Urothelium cell line (cell line): ENCODE data around the gene AHCYL2.
A peak's percentile ranks its signal among the peaks of the same experiment; 100 is the strongest.
"Not testable (repeated sequence)": the region's sequence is repeated elsewhere in the genome, so short reads cannot be mapped to it uniquely, and the experiment has no call there.

Experiments used
- DNase-seq: peaks from one replicate; pipeline ENCODE4 v3.0.0; 2011; ENCODE audit warnings: low spot score, mixed read lengths
- FAIRE-seq: peaks from 2 replicates; lab custom pipeline; 2011; peaks lifted over from hg19 to GRCh38; lab: Jason Lieb, UNC

AHCYL2 gene

GRCh38 chr7:129208667-129209066 is 16.2 kb upstream of the AHCYL2 start:
- DNase-seq: no peak
- FAIRE-seq: no peak

- FAIRE-seq (no peak), DNase-seq (no peak)
These were observed 15.5 kb upstream of the AHCYL2 start for GRCh38 chr7:129209067-129209926.

- DNase-seq (peak; percentile 70), FAIRE-seq (no peak)
These were observed 14.4 kb upstream of the AHCYL2 start for GRCh38 chr7:129210256-129210988.

GRCh38 chr7:129210989-129211312 is 13.9 kb upstream of the AHCYL2 start:
- DNase-seq (no peak), FAIRE-seq (no peak)

GRCh38 chr7:129212126-129212525 is 12.7 kb upstream of the AHCYL2 start:
- DNase-seq: no peak
- FAIRE-seq: no peak

- FAIRE-seq (no peak), DNase-seq (no peak)
These were observed 12.2 kb upstream of the AHCYL2 start for GRCh38 chr7:129212596-129212995.

- FAIRE-seq: no peak
- DNase-seq: no peak
These were observed 11.0 kb upstream of the AHCYL2 start for GRCh38 chr7:129213828-129214227.

GRCh38 chr7:129215691-129216090 is 9.1 kb upstream of the AHCYL2 start:
- not testable (repeated sequence) for FAIRE-seq, DNase-seq

GRCh38 chr7:129216101-129216715 is 8.6 kb upstream of the AHCYL2 start:
- FAIRE-seq, DNase-seq: not testable (repeated sequence)

- DNase-seq, FAIRE-seq: not testable (repeated sequence)
These were observed 7.9 kb upstream of the AHCYL2 start for GRCh38 chr7:129216821-129217416.

- FAIRE-seq: no peak
These were observed 6.2 kb upstream of the AHCYL2 start for GRCh38 chr7:129218514-129219062.

GRCh38 chr7:129219166-129219565 is 5.7 kb upstream of the AHCYL2 start:
- DNase-seq, FAIRE-seq: not testable (repeated sequence)

More at GRCh38 chr7:129218514-129219062, 6.2 kb upstream of the AHCYL2 start:
- peak; percentile 74 for DNase-seq

GRCh38 chr7:129222064-129222463 is 2.8 kb upstream of the AHCYL2 start:
- no peak for DNase-seq
- no peak for FAIRE-seq

GRCh38 chr7:129225206-129225930 is 538 bp downstream of the AHCYL2 start:
- DNase-seq (no peak), FAIRE-seq (no peak)

- FAIRE-seq (no peak), DNase-seq (no peak)
These were observed 1.2 kb downstream of the AHCYL2 start for GRCh38 chr7:129225931-129226572.

- no peak for FAIRE-seq
These were observed 3.1 kb downstream of the AHCYL2 start for GRCh38 chr7:129227646-129228578.

GRCh38 chr7:129228633-129229032 is 3.8 kb downstream of the AHCYL2 start:
- FAIRE-seq (no peak), DNase-seq (no peak)

More at GRCh38 chr7:129227646-129228578, 3.1 kb downstream of the AHCYL2 start:
- no peak for DNase-seq

GRCh38 chr7:129231666-129232065 is 6.8 kb downstream of the AHCYL2 start:
- FAIRE-seq: no peak
- no peak for DNase-seq

GRCh38 chr7:129238546-129238945 is 13.7 kb downstream of the AHCYL2 start:
- no peak for FAIRE-seq
- no peak for DNase-seq
